B cell (primary cell): ENCODE measurements around the gene BAMBI. TPM values are rescaled to one million over a fixed set of nuclear protein-coding genes. Genes with fewer than 3 reads are reported as not detected.
A peak's percentile ranks its signal among the peaks of the same experiment; 100 is the strongest.

ENCODE experiments used
- ATAC-seq: fragments of 200-7000 bp; cut with Tn5 transposase; one replicate; pipeline ENCODE4 v1.10.0; 2021; ENCODE audit warnings: low read depth, mild to moderate bottlenecking, moderate number of reproducible peaks, moderate library complexity
- CTCF ChIA-PET: fragments of 350-600 bp; sonication (Branson Sonifier 250); formaldehyde crosslinking; loops from one replicate; lab custom pipeline; 2021; ENCODE audit warnings: antibody characterized with exemption, inconsistent platforms; lab: Charles Lee
- POLR2A ChIA-PET: fragments of 350-600 bp; sonication (Branson Sonifier 250); formaldehyde crosslinking; loops from one replicate; lab custom pipeline; 2021; ENCODE audit warnings: antibody characterized with exemption; lab: Charles Lee
- DNase-seq: peaks from one replicate; pipeline ENCODE4 v3.0.0; 2013
- H2AFZ ChIP-seq: 2 replicates; pipeline ENCODE4 v1.6.1; 2012; ENCODE audit warnings: mild to moderate bottlenecking, low read depth, low read length; ENCODE audit not compliant: insufficient read depth, poor library complexity, severe bottlenecking
- H3K27ac ChIP-seq, 2 donors: 1 replicate in 1 of 2; 2 replicates in 1 of 2; pipeline ENCODE4 v1.5.1; 2012 to 2013; ENCODE audit warnings: low read length in 2 of 2, mild to moderate bottlenecking in 2 of 2, moderate library complexity in 1 of 2
- H3K27me3 ChIP-seq, 4 experiments: fragments of 200-600 bp in 1 of 4; sonication (generic) in 1 of 4; replicated peaks in 1 of 4; 1 replicate in 2 of 4; 2 replicates in 2 of 4; pipeline versions ENCODE4 v1.6.1 to v1.7.0; 2013 to 2016; ENCODE audit warnings: low read length in 3 of 4, mild to moderate bottlenecking in 2 of 4, mixed read lengths in 1 of 4, moderate library complexity in 1 of 4; ENCODE audit not compliant: insufficient read depth in 4 of 4, control insufficient read depth in 3 of 4; ENCODE audit errors: control extremely low read depth in 1 of 4
- H3K36me3 ChIP-seq, 2 experiments: replicated peaks in 1 of 2; 1 replicate in 1 of 2; 2 replicates in 1 of 2; pipeline versions ENCODE4 v1.6.1 to v1.7.1; 2013; ENCODE audit warnings: low read length in 1 of 2; ENCODE audit not compliant: insufficient read depth in 2 of 2, control insufficient read depth in 1 of 2; ENCODE audit errors: control extremely low read depth in 1 of 2, extremely low read depth in 1 of 2
- H3K4me1 ChIP-seq, 2 donors: fragments of 200-600 bp in 1 of 2; sonication (generic) in 1 of 2; 1 replicate in 1 of 2; 2 replicates in 1 of 2; pipeline versions ENCODE4 v1.5.1 to v1.6.1; 2013 to 2017; ENCODE audit warnings: low read length in 2 of 2; ENCODE audit not compliant: control insufficient read depth in 2 of 2, insufficient read depth in 2 of 2
- H3K4me2 ChIP-seq: replicated peaks from 2 replicates; pipeline ENCODE3; 2012; ENCODE audit warnings: mild to moderate bottlenecking, low read depth, low read length; ENCODE audit not compliant: poor library complexity, severe bottlenecking
- H3K4me3 ChIP-seq, 5 experiments: fragments of 200-600 bp in 1 of 5; sonication (generic) in 1 of 5; 1 replicate in 3 of 5; 2 replicates in 2 of 5; pipeline versions ENCODE4 v1.5.1 to v1.7.0; 2011 to 2016; ENCODE audit warnings: low read length in 4 of 5, mild to moderate bottlenecking in 4 of 5, low read depth in 2 of 5, control low read depth in 1 of 5, moderate library complexity in 1 of 5; ENCODE audit not compliant: insufficient read depth in 1 of 5; ENCODE audit errors: control extremely low read depth in 1 of 5, extremely low read depth in 1 of 5
- H3K79me2 ChIP-seq: fragments of 200-600 bp; sonication (generic); one replicate; pipeline ENCODE4 v1.6.0; 2016; ENCODE audit warnings: low read length; ENCODE audit not compliant: control insufficient read depth, insufficient read depth
- H3K9ac ChIP-seq: fragments of 200-600 bp; sonication (generic); 2 replicates; pipeline ENCODE4 v1.6.1; 2017; ENCODE audit warnings: mild to moderate bottlenecking, low read length, moderate library complexity
- H3K9me3 ChIP-seq, 3 donors: one replicate each; pipeline versions ENCODE4 v1.6.1 to v1.7.1; 2013; ENCODE audit warnings: low read length in 2 of 3; ENCODE audit not compliant: control insufficient read depth in 2 of 3, insufficient read depth in 1 of 3; ENCODE audit errors: control extremely low read depth in 1 of 3
- H4K20me1 ChIP-seq: 2 replicates; pipeline ENCODE4 v1.6.0; 2012; ENCODE audit warnings: mild to moderate bottlenecking, low read length; ENCODE audit not compliant: insufficient read depth, control insufficient read depth, poor library complexity, severe bottlenecking
- H3K27ac Mint-ChIP-seq: one replicate; pipeline ENCODE4 v1.8.0; 2021; ENCODE audit warnings: mixed read lengths
- H3K27me3 Mint-ChIP-seq: one replicate; pipeline ENCODE4 v1.8.0; 2021; ENCODE audit warnings: mixed read lengths
- H3K4me1 Mint-ChIP-seq: one replicate; pipeline ENCODE4 v1.8.0; 2021; ENCODE audit warnings: mixed read lengths
- H3K4me3 Mint-ChIP-seq: one replicate; pipeline ENCODE4 v1.8.0; 2021; ENCODE audit warnings: mixed read lengths
- H3K9me3 Mint-ChIP-seq: one replicate; pipeline ENCODE4 v1.8.0; 2022; ENCODE audit warnings: mixed read lengths; ENCODE audit not compliant: insufficient read depth
- EZH2 ChIP-seq: IDR thresholded peaks from 2 replicates; pipeline ENCODE4 v1.6.1; 2012; ENCODE audit warnings: borderline replicate concordance, low read depth, mild to moderate bottlenecking, moderate library complexity, low read length; ENCODE audit not compliant: insufficient read depth, poor library complexity, severe bottlenecking
- WGBS: methylation state at CpG from one replicate; pipeline ENCODE4 v1.1.5; 2013; ENCODE audit warnings: missing lambda C conversion rate; ENCODE audit not compliant: insufficient coverage; 5-methylcytosine and 5-hydroxymethylcytosine counted together
- intact Hi-C: fragments of 100-400 bp; cut with micrococcal nuclease; formaldehyde crosslinking; loops from one replicate; pipeline ENCODE4 v1.10.0; 2022
- polyA plus RNA-seq: library from polyadenylated mRNA; depleted of rRNA; stranded (reverse); fragments of >200 nt; gene quantifications from 2 replicates; pipeline ENCODE4 v1.2.3, GENCODE V29; 2012
- total RNA-seq, 2 donors: library from RNA; stranded (reverse); fragments of 120-200 nt in 1 of 2; gene quantifications; 1 replicate in 1 of 2; 2 replicates in 1 of 2; pipeline versions ENCODE4 v1.2.3 to v1.2.4, GENCODE V29; 2013 to 2022
- TF ChIP-seq, protein P1 (sequence below): fragments of 200-600 bp; IDR thresholded peaks from one replicate; pipeline ENCODE4 v1.8.0; 2022; ENCODE audit warnings: antibody characterized with exemption, mild to moderate bottlenecking

Gene BAMBI
- total and polyA plus RNA-seq, 2 donors (not counting 1 experiment from before 2014, with no cell fraction given) = 0.84 to 1.9 TPM

DNA sequence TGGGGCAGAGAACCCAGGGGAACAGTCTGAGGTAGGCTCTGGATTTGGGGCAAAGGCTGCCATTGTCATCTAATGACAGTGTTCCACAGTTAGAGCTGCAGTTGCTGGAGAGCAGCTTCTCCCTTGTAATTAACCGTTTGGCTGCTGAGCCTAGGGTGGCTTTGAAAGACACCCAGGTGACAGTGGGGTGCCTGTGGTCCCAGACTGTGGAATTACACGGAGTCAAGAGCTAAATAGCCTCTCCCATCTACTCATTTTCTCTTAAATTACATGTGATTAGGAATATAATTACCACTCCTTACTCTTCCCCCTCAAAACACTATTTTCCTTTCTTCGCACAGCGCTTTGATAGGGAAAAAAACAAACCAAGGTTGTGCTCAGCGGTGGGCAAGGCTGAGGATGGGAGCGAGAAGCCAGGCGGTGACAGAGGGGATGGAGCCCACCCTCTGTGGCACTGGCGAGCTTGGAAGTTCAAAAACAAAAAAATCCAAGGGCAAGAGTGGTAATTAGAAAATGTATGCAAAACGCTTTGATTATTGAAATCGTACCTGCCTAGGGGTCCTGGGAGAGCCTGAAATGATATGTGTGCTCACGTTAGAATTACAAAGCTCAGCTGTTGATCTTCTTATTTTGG is 44.1 kb downstream of the BAMBI start:
- no peak overlapping the region for H3K27ac ChIP-seq
- H3K4me1 ChIP-seq = peaks cover 0 to 5% of the 10 kb centered on the region in 2 donors
- H3K9me3 ChIP-seq = no peaks in the 10 kb centered on the region
- H3K4me2 ChIP-seq = no peak overlapping the region
- DNase-seq = no peak
- TF ChIP-seq EZH2 = no peak
- TF ChIP-seq, protein P1, sequence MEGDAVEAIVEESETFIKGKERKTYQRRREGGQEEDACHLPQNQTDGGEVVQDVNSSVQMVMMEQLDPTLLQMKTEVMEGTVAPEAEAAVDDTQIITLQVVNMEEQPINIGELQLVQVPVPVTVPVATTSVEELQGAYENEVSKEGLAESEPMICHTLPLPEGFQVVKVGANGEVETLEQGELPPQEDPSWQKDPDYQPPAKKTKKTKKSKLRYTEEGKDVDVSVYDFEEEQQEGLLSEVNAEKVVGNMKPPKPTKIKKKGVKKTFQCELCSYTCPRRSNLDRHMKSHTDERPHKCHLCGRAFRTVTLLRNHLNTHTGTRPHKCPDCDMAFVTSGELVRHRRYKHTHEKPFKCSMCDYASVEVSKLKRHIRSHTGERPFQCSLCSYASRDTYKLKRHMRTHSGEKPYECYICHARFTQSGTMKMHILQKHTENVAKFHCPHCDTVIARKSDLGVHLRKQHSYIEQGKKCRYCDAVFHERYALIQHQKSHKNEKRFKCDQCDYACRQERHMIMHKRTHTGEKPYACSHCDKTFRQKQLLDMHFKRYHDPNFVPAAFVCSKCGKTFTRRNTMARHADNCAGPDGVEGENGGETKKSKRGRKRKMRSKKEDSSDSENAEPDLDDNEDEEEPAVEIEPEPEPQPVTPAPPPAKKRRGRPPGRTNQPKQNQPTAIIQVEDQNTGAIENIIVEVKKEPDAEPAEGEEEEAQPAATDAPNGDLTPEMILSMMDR = no peak
- no peaks in the 10 kb centered on the region for H3K79me2 ChIP-seq
- H3K4me1 Mint-ChIP-seq = peaks cover 5% of the 10 kb centered on the region
- peaks cover 44% of the 10 kb centered on the region for H3K27me3 Mint-ChIP-seq
- peaks cover 0 to 21% (median 10%) of the 10 kb centered on the region in 4 experiments for H3K27me3 ChIP-seq
- H3K9me3 Mint-ChIP-seq = no peaks in the 10 kb centered on the region
- H2AFZ ChIP-seq = no peak overlapping the region
- H3K36me3 ChIP-seq = no peaks in the 10 kb centered on the region
- H4K20me1 ChIP-seq = no peaks in the 10 kb centered on the region
- H3K27ac Mint-ChIP-seq = no peak overlapping the region
- ChIA-PET POLR2A (no interaction called here), CTCF (no interaction called here)
- no peak overlapping the region for H3K9ac ChIP-seq
- H3K4me3 Mint-ChIP-seq = no peak overlapping the region
- ATAC-seq = no peak
- H3K4me3 ChIP-seq = no peak overlapping the region
- intact Hi-C loops = no loop called here
- 80% methylated on average over 6 of the region's 11 CpGs for WGBS

DNA sequence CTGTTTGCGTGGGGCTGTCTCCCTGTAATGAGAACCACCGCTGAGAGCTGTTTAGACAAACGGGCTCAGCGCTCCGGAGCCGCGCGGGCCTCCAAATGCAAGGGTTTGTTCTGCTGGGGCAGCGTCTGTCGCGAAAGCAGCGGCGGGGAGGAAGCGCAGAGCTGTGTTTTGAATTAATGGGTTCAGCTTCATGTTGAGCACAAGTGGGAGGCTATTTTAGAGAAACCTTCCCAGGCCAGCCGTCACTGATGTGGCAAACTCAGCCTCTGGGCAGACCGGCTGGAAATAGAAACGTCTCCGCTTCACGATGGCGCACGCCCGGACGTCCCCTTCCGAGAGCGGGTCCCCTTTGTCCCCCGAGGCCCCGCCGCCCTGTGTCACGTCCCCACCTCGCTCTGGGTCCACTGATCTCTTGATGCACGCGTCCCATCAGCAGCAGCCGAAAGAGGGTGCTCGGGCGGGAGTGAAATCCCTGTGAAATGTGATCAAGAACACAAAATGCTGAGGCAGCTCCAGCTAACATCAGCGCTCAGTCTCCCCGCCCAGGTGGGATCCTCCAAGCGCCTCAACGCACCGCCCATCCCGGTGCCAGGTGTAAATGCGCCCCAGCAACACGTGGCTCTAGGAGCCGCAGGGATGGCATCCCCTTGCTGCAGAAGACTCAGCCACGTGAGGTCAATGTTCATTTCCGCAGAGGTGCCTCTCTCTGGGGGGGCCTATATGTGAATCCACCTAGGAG is 44.9 kb downstream of the BAMBI start:
- H3K4me1 Mint-ChIP-seq = peaks cover 5% of the 10 kb centered on the region
- H3K79me2 ChIP-seq = no peaks in the 10 kb centered on the region
- POLR2A ChIA-PET = no interaction called here
- peaks cover 47% of the 10 kb centered on the region for H3K27me3 Mint-ChIP-seq
- no peak overlapping the region for H3K4me3 ChIP-seq
- H2AFZ ChIP-seq = peak overlapping the region; percentile 42
- H3K36me3 ChIP-seq = no peaks in the 10 kb centered on the region
- no peak overlapping the region for H3K27ac ChIP-seq
- peaks cover 0 to 5% of the 10 kb centered on the region in 2 donors for H3K4me1 ChIP-seq
- H4K20me1 ChIP-seq = no peaks in the 10 kb centered on the region
- no peaks in the 10 kb centered on the region for H3K9me3 ChIP-seq
- peak overlapping the region; percentile 30 for H3K4me2 ChIP-seq
- no peak overlapping the region for H3K27ac Mint-ChIP-seq
- WGBS = 3% methylated on average over 46 of the region's 46 CpGs
- ATAC-seq (no peak), DNase-seq (no peak)
- CTCF ChIA-PET = no interaction called here
- H3K9me3 Mint-ChIP-seq = no peaks in the 10 kb centered on the region
- intact Hi-C loops = no loop called here
- H3K9ac ChIP-seq = no peak overlapping the region
- H3K4me3 Mint-ChIP-seq = no peak overlapping the region
- H3K27me3 ChIP-seq = peaks cover 0 to 21% (median 10%) of the 10 kb centered on the region in 4 experiments
- no peak for TF ChIP-seq EZH2
- TF ChIP-seq, protein P1 = no peak
